Common myeloid progenitor, CD34-positive (primary cell): ENCODE measurements around the gene TMC8.

ENCODE experiments used
- CTCF ChIA-PET: fragments of 350-600 bp; sonication (Branson Sonifier 250); formaldehyde crosslinking; loops from one replicate; lab custom pipeline; 2021; ENCODE audit warnings: antibody characterized with exemption; lab: Charles Lee
- POLR2A ChIA-PET: fragments of 350-600 bp; sonication (Branson Sonifier 250); formaldehyde crosslinking; loops from one replicate; lab custom pipeline; 2021; ENCODE audit warnings: antibody characterized with exemption; lab: Charles Lee
- DNase-seq, 3 donors: peaks; one replicate each; pipeline versions ENCODE4 v3.0.0 to v3.0.0-alpha.2; 2013
- H3K27ac ChIP-seq, 2 experiments: 1 replicate in 1 of 2; 2 replicates in 1 of 2; pipeline ENCODE4 v1.7.0; 2013; ENCODE audit warnings: inconsistent platforms in 2 of 2, low read length in 2 of 2, mild to moderate bottlenecking in 2 of 2, low read depth in 1 of 2, moderate library complexity in 1 of 2; ENCODE audit not compliant: severe bottlenecking in 2 of 2, insufficient read depth in 1 of 2, poor library complexity in 1 of 2
- H3K27me3 ChIP-seq, 5 experiments: replicated peaks in 2 of 5; 1 replicate in 3 of 5; 2 replicates in 2 of 5; pipeline versions ENCODE4 v1.6.1 to v1.7.0; 2013; ENCODE audit warnings: low read length in 4 of 5, mild to moderate bottlenecking in 2 of 5, moderate library complexity in 2 of 5, inconsistent platforms in 1 of 5; ENCODE audit not compliant: insufficient read depth in 5 of 5, control insufficient read depth in 4 of 5
- H3K36me3 ChIP-seq, 4 experiments: 1 replicate in 2 of 4; 2 replicates in 2 of 4; pipeline versions ENCODE4 v1.6.1 to v1.7.0; 2013; ENCODE audit warnings: low read length in 3 of 4, control low read depth in 1 of 4, mild to moderate bottlenecking in 1 of 4; ENCODE audit not compliant: control insufficient read depth in 4 of 4, insufficient read depth in 4 of 4
- H3K4me1 ChIP-seq, 4 experiments: 1 replicate in 3 of 4; 2 replicates in 1 of 4; pipeline versions ENCODE4 v1.6.1 to v1.7.1; 2013; ENCODE audit warnings: low read length in 3 of 4, mild to moderate bottlenecking in 3 of 4, control low read depth in 1 of 4, inconsistent platforms in 1 of 4, moderate library complexity in 1 of 4; ENCODE audit not compliant: control insufficient read depth in 4 of 4, insufficient read depth in 4 of 4; ENCODE audit errors: control extremely low read depth in 1 of 4
- H3K4me3 ChIP-seq, 7 experiments: 1 replicate in 4 of 7; 2 replicates in 3 of 7; pipeline versions ENCODE4 v1.5.1 to v1.7.0; 2013; ENCODE audit warnings: mild to moderate bottlenecking in 7 of 7, low read length in 6 of 7, moderate library complexity in 6 of 7, inconsistent platforms in 2 of 7, low read depth in 2 of 7, control low read depth in 1 of 7; ENCODE audit not compliant: insufficient read depth in 4 of 7, control insufficient read depth in 1 of 7; ENCODE audit errors: extremely low read depth in 1 of 7
- H3K9me3 ChIP-seq, 5 experiments: 1 replicate in 4 of 5; 2 replicates in 1 of 5; pipeline versions ENCODE4 v1.6.1 to v1.7.1; 2013; ENCODE audit warnings: low read length in 4 of 5, mild to moderate bottlenecking in 2 of 5, inconsistent platforms in 1 of 5, low read depth in 1 of 5, moderate library complexity in 1 of 5; ENCODE audit not compliant: control insufficient read depth in 4 of 5, insufficient read depth in 2 of 5; ENCODE audit errors: control extremely low read depth in 1 of 5
- WGBS: methylation state at CpG from one replicate; pipeline ENCODE4 v1.1.5; 2013; ENCODE audit not compliant: insufficient coverage; 5-methylcytosine and 5-hydroxymethylcytosine counted together

Gene TMC8

GRCh38 chr17:78122931-78123249 is 7.7 kb upstream of the TMC8 start:
- WGBS, result 100% methylated on average over 2 of the region's 4 CpGs
- peaks cover 0 to 77% (median 70%) of the 10 kb centered on the region in 4 experiments for H3K4me1 ChIP-seq
- CTCF ChIA-PET, result interaction anchor here (1.0 to 4.4 kb wide), 5 partner anchors 9 to 57 kb away, joined by 3 to 52 read pairs (median 4); no protein-coding TSS in a partner anchor

DNA sequence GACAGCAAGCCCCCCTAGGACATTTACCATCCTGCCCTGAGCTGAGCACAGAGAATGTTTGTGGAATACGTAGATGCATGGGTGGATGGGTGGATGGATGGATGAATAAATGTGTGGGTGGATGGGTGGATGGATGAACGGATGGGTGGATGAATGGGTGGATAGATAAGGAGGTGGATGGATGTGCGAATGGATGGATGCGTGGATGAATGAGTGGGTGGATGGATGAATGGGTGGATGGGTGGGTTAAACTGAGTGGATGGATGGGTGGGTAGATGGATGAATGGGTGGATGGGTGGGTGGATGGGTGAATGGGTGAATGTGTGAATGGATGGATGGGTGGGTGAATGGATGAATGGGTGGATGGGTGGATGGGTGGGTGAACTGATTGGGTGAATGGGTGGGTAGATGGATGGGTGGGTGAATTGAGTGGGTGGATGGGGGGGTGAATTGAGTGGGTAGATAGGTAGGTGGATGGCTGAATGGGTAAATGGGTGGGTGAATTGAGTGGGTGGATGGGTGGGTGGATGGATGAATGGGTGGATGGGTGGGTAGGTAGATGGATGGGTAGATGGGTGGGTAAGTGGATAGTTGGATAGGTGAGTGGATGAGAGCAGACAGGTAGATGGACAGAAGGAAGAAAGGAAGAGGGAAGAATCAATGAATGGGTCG is 7.2 kb upstream of the TMC8 start:
- ChIA-PET CTCF (interaction anchor here (1.3 to 5.5 kb wide), 5 partner anchors 9 to 53 kb away, joined by 4 to 51 read pairs (median 6); no protein-coding TSS in a partner anchor), POLR2A (no interaction called here)
- H3K4me3 ChIP-seq, result no peak overlapping the region
- H3K27ac ChIP-seq, result no peak overlapping the region
- H3K36me3 ChIP-seq, result peaks cover 2 to 70% (median 31%) of the 10 kb centered on the region in 4 experiments
- H3K4me1 ChIP-seq, result peaks cover 0 to 78% (median 68%) of the 10 kb centered on the region in 4 experiments
- no peak for DNase-seq
- H3K27me3 ChIP-seq, result no peaks in the 10 kb centered on the region
- 100% methylated on average over 4 of the region's 5 CpGs for WGBS
- no peaks in the 10 kb centered on the region for H3K9me3 ChIP-seq

More at GRCh38 chr17:78122931-78123249, 7.7 kb upstream of the TMC8 start:
- Histone ChIP-seq H3K27me3 (no peaks in the 10 kb centered on the region), H3K27ac (no peak overlapping the region), H3K9me3 (no peaks in the 10 kb centered on the region), H3K4me3 (no peak overlapping the region), H3K36me3 (peaks cover 2 to 73% (median 32%) of the 10 kb centered on the region in 4 experiments)
- POLR2A ChIA-PET, result no interaction called here
- no peak for DNase-seq

GRCh38 chr17:78124081-78124835 is 6.3 kb upstream of the TMC8 start:
- H3K27me3 ChIP-seq, result no peaks in the 10 kb centered on the region
- DNase-seq, result peak; percentile 84 to 96 (median 93)
- no peaks in the 10 kb centered on the region for H3K9me3 ChIP-seq
- POLR2A ChIA-PET, result no interaction called here
- H3K36me3 ChIP-seq, result peaks cover 2 to 62% (median 23%) of the 10 kb centered on the region in 4 experiments
- no peak overlapping the region for H3K27ac ChIP-seq
- 32% methylated on average over 23 of the region's 30 CpGs for WGBS
- peaks cover 0 to 81% (median 74%) of the 10 kb centered on the region in 4 experiments for H3K4me1 ChIP-seq
- CTCF ChIA-PET, result interaction anchor here (1.0 to 5.5 kb wide), 6 partner anchors 10 to 62 kb away, joined by 3 to 51 read pairs (median 5); partner anchors contain the start of gene TK1
- H3K4me3 ChIP-seq, result peak overlapping the region in 2 of 7 experiments; percentile 5 to 36

DNA sequence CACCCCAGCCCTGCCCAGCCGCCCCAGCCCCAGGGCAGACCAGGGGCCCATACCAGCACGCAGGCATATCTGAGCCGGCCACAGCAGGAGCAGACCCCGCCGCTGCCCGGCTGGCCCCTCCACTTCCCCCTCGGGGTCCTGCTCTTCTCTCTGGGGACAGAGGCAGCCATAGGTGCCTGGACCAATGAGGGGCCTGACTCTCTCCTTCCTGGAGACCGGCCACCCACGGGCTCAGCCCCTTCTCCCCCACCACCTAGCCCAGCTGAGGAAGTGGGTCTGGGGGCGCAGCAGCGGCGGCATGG is 5.8 kb upstream of the TMC8 start:
- Histone ChIP-seq H3K9me3 (no peaks in the 10 kb centered on the region), H3K36me3 (peaks cover 2 to 60% (median 22%) of the 10 kb centered on the region in 4 experiments), H3K27ac (no peak overlapping the region), H3K4me3 (peak overlapping the region in 2 of 7 experiments; percentile 33 to 36), H3K27me3 (no peaks in the 10 kb centered on the region), H3K4me1 (peaks cover 0 to 86% (median 79%) of the 10 kb centered on the region in 4 experiments)
- POLR2A ChIA-PET, result no interaction called here
- CTCF ChIA-PET, result interaction anchor here (1.0 to 5.5 kb wide), 5 partner anchors 10 to 62 kb away, joined by 3 to 51 read pairs (median 6); partner anchors contain the start of gene TK1
- 34% methylated on average over 7 of the region's 12 CpGs for WGBS
- no peak for DNase-seq

DNA sequence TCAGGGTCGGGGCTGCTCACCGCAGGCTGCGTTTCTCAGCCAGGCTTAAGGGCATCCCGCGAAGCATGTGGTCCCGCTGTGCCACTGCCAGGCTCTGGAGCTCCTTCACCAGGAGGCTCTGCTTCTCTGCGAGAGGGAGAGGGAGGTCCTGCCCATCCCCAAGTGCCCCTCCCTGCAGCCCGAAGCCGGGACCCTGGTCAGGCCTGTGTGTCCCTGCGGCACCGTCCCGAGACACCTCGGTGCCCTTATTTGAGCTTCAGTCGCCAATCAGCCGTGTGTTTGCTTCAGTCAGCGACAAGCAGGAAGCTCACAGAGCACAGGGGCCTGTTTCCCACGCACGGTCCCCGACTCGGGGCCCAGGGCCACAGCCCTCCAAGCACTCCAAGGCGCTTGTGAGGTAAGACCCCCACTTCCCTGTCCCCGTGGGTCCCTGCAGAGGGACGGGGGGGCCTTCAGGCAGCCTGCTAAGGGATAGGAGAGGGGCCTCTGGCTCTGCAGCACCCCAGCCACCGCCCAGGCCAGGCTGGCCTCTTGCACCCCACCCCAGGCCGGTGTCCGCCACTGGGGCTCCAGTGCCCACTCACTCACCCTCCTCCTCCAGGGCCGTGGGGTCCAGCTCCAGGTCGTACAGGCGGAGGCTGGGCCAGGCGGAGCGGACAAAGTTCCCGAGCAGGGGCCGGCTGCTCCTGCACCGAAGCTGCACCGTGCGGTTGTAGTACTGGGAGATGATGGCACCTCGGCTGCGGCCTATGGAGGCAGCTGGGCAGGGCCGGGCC is 5.2 kb upstream of the TMC8 start:
- peak overlapping the region in 3 of 7 experiments; percentile 5 to 36 (median 33) for H3K4me3 ChIP-seq

DNA sequence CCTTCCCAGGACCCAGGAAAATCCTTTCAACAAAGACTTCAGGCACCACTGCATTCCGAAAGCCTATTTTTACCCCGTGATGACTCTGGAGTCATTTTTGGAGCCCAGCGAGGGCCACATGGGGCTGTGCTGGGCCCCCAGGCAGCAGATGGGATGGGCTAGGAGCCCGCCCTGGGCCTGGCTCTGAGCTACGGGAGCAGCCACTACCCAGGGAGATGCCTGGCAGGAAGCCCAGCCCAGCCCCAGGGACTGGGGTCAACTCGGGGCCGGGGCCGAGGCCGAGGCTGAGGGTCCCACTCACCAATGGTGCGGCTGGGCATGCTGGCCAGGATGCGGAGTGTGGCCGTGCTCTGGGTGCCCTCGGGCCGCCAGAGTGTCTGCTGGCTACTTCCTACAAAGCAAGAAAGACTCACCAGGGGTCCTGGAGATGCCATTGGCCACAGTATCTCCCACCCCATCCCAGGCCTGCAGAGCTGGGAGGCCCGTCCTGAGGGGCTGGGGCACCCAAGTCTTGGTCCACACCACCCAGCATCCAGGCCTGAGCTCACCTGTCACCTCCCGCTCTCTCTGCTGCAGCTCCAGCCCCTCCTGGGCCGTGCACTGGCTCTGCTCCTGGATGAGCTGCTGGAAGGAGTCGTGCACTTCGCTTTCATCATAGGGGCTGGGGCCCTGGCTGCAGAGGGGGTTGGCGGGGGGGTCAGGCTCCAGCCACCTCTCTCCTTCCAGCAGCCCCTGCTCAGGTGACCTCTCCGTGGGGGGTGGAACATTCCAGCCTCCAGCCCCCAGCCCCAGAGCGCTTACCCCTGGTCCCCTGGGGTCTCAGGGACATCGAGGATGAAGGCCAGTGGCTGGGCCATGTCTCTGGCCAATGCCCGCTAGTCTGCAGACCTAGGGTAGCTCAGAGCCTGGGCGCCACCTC is 4.3 kb upstream of the TMC8 start:
- peak overlapping the region in 1 of 2 experiments; percentile 79 for H3K27ac ChIP-seq
- H3K9me3 ChIP-seq, result no peaks in the 10 kb centered on the region
- peak overlapping the region in 2 of 7 experiments; percentile 85 to 88 for H3K4me3 ChIP-seq
- POLR2A ChIA-PET, result interaction anchor here (1.0 kb wide), 1 partner anchor 12 kb away, joined by 3 read pairs; no protein-coding TSS in a partner anchor
- peaks cover 2 to 50% (median 21%) of the 10 kb centered on the region in 4 experiments for H3K36me3 ChIP-seq
- H3K27me3 ChIP-seq, result no peaks in the 10 kb centered on the region
- 81% methylated on average over 22 of the region's 25 CpGs for WGBS
- DNase-seq, result no peak
- CTCF ChIA-PET, result interaction anchor here (1.7 to 5.5 kb wide), 5 partner anchors 10 to 50 kb away, joined by 6 to 51 read pairs (median 7); no protein-coding TSS in a partner anchor
- H3K4me1 ChIP-seq, result peaks cover 0 to 93% (median 86%) of the 10 kb centered on the region in 4 experiments

More for the DNA sequence above, 5.2 kb upstream of the TMC8 start:
- Histone ChIP-seq H3K36me3 (peaks cover 2 to 59% (median 22%) of the 10 kb centered on the region in 4 experiments), H3K9me3 (no peaks in the 10 kb centered on the region), H3K27ac (no peak overlapping the region), H3K27me3 (no peaks in the 10 kb centered on the region), H3K4me1 (peaks cover 0 to 91% (median 85%) of the 10 kb centered on the region in 4 experiments)
- ChIA-PET POLR2A (no interaction called here), CTCF (interaction anchor here (1.1 to 5.5 kb wide), 5 partner anchors 9 to 61 kb away, joined by 4 to 51 read pairs (median 7); partner anchors contain the start of gene TK1)
- peak in 1 of 3 donors; percentile 45 for DNase-seq
- WGBS, result 49% methylated on average over 33 of the region's 39 CpGs
